NT2/D1 (cell line): ENCODE measurements around the gene PSMD3.

Source experiments
- DNase-seq: peaks from one replicate; pipeline ENCODE4 v3.0.0-alpha.2; 2011; ENCODE audit warnings: low read depth, low spot score
- H3K27me3 ChIP-seq: 2 replicates; pipeline ENCODE4 v1.6.0; 2011; ENCODE audit warnings: mild to moderate bottlenecking; ENCODE audit not compliant: insufficient read length, insufficient read depth
- H3K36me3 ChIP-seq: 2 replicates; pipeline ENCODE4 v1.6.1; 2011; ENCODE audit warnings: mild to moderate bottlenecking, low read length, mixed read lengths; ENCODE audit not compliant: insufficient read depth, insufficient read length
- H3K4me1 ChIP-seq: 2 replicates; pipeline ENCODE4 v1.5.1; 2011; ENCODE audit not compliant: insufficient read depth, insufficient read length
- H3K4me3 ChIP-seq: 2 replicates; pipeline ENCODE4 v1.5.1; 2011; ENCODE audit warnings: low read depth; ENCODE audit not compliant: insufficient read length
- H3K9ac ChIP-seq: 2 replicates; pipeline ENCODE4 v1.6.0; 2011; ENCODE audit warnings: low read depth; ENCODE audit not compliant: insufficient read length
- H3K9me3 ChIP-seq: 2 replicates; pipeline ENCODE4 v1.5.1; 2011; ENCODE audit warnings: mild to moderate bottlenecking, low read length; ENCODE audit not compliant: insufficient read depth
- SUZ12 ChIP-seq: IDR thresholded peaks from 2 replicates; pipeline ENCODE4 v1.6.1; 2011; ENCODE audit not compliant: insufficient read length, insufficient read depth; ENCODE audit errors: extremely low read depth
- YY1 ChIP-seq: IDR thresholded peaks from 2 replicates; pipeline ENCODE4 v1.6.1; 2011; ENCODE audit not compliant: insufficient read length, insufficient read depth
- ZNF274 ChIP-seq: IDR thresholded peaks from 2 replicates; pipeline ENCODE4 v1.6.1; 2011; ENCODE audit warnings: mild to moderate bottlenecking, low read depth, low read length

The PSMD3 gene

DNA sequence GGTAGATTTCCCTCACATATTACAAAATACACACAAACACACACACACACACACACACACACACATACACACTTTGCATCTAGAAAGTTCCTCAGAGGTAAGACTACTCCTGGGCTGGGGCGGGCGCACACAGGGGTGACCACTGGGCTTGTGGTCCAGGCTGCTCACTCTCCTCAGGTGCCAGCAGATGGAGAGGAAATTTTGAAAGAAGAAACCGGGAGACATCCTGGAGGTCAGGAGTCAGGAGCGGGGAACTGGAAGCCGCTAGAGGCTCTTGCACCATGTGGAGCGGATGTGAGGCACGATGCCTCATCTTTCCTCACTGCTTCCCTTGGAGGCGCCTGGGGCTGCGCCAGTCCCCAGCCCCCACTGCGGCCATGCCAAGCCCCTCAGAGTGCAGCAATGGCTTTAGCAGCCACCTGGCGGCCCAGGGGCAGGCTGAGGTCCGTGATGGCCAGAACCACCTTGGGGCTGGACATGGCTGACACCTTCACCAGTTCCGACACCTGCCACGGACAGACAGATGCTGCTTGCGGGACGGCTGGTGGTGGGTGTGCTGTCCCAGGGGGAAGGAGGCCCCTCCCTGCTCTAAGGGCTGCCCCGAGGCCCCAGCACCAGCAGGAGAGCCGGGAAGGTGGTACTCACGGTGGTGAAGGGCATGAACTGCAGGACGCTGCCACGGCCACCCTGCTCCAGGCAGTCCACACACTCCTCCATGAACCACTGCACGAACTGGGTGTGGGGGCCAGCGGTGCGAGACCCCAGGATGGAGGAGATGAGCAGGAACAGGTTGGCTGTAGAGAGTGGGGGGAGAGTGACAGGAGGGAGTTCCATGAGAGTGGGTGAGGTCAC, 38.8 kb downstream of the PSMD3 start:
- Histone ChIP-seq H3K9ac (peak overlapping the region; percentile 17), H3K9me3 (no peaks in the 10 kb centered on the region), H3K4me1 (peaks cover 53% of the 10 kb centered on the region), H3K27me3 (peaks cover 1% of the 10 kb centered on the region), H3K4me3 (no peak overlapping the region), H3K36me3 (peaks cover 59% of the 10 kb centered on the region)
- DNase-seq: no peak
- TF ChIP-seq SUZ12 (no peak), ZNF274 (no peak), YY1 (no peak)

DNA sequence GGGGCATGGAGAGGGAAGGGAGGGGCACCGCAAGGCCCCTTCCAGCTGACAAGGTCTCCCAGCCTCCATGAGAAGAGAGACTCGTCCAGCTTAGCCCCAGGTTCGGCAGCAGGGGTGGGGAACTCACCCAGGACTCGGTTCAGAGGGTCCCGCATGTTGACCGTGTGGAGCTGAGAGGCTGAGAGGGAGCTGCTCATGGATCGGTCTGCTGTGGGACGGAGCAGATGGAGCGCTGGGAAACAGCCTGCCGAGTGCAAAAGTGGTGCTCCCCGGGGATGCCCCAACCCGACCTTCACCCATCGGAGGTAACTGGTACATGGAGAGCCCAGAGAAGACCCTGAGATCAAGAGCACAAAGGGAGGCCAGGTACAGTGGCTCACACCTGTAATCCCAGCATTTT, 39.5 kb downstream of the PSMD3 start:
- no peak overlapping the region for H3K9ac ChIP-seq
- no peak overlapping the region for H3K4me3 ChIP-seq
- peaks cover 65% of the 10 kb centered on the region for H3K36me3 ChIP-seq
- TF ChIP-seq ZNF274: no peak
- no peak for TF ChIP-seq YY1
- TF ChIP-seq SUZ12: no peak
- DNase-seq: no peak
- no peaks in the 10 kb centered on the region for H3K27me3 ChIP-seq
- no peaks in the 10 kb centered on the region for H3K9me3 ChIP-seq
- peaks cover 51% of the 10 kb centered on the region for H3K4me1 ChIP-seq

DNA sequence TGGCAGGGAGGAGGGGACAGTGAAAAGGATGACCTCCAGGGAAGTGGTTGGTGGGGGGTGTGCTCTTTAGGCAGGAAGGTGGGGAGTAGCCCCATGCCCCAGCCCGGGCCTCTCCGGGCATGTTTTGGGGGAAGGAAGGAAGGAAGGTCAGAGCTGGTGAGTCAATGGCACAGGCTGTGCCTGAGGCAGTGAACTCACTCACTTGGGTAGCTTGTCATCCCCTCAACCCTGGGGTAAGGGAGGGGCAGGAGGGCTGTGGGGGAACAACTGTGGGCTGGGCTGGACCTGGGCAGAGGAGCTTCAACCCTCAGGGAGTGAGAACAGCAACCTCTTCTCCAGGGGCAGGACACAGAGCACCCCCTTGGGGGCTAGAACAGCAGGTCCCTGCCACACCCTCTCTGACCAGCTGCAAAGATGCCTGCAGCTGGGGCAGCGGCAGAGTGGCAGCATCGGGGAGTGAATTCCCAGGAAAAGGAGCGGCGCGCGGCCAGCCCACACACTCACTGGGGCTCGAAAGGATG, 40.9 kb downstream of the PSMD3 start:
- TF ChIP-seq YY1 (no peak), SUZ12 (no peak), ZNF274 (no peak)
- Histone ChIP-seq H3K9ac (no peak overlapping the region), H3K27me3 (no peaks in the 10 kb centered on the region), H3K9me3 (no peaks in the 10 kb centered on the region), H3K36me3 (peaks cover 78% of the 10 kb centered on the region), H3K4me1 (peaks cover 45% of the 10 kb centered on the region), H3K4me3 (no peak overlapping the region)
- no peak for DNase-seq

DNA sequence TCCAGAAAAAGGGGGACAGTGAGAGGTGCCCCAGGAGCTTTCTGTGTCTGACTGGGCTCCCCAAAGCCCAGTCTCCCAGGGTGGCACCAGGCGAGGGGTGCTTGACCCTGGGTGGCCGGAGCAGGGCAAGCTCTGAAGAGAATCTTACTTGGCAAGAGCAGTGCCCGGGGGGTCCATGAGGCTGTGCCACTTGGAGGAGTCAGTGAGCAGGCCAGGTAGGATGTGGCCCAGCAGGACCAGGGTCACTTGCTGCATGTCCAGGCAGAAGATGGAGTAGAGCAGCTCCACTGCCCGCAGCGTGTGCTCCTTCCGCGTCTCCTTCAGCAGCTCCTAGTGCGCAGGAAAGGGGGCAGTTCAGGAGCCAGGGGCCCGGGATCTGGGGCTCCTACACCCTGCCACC, 41.9 kb downstream of the PSMD3 start:
- Histone ChIP-seq H3K9me3 (no peaks in the 10 kb centered on the region), H3K27me3 (no peaks in the 10 kb centered on the region), H3K9ac (no peak overlapping the region), H3K36me3 (peaks cover 84% of the 10 kb centered on the region), H3K4me3 (no peak overlapping the region), H3K4me1 (peaks cover 47% of the 10 kb centered on the region)
- TF ChIP-seq YY1: no peak
- TF ChIP-seq SUZ12: no peak
- no peak for TF ChIP-seq ZNF274
- DNase-seq: no peak

DNA sequence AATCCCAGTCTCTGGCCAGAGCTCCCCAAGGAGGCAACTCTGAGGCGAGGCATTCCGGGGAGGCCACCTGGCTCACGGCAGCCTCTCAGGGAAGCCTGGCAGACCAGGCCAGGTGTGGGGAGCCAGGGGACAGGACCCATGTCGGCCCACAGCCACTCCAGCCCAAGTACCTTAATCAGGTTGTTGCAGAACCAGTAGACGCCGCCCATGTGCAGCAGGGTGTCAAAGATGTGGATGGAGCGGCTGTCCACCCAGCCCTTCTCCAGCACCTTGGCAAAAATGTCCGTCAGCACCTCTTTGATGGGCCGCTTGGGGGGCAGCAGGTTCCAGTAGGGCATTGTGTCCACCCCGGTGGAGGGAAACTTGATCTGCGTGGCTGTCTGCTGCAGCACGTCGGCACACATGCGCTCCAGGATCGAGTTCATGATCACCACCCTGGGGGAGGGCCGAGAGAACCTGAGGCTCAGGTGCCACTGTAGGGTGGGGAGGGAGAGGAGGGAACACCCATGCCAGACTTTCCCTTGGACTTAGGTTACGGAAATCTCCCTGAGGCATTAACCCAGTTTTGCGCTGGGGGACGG, 42.4 kb downstream of the PSMD3 start:
- Histone ChIP-seq H3K4me3 (no peak overlapping the region), H3K4me1 (peaks cover 44% of the 10 kb centered on the region), H3K27me3 (no peaks in the 10 kb centered on the region), H3K9ac (peak overlapping the region; percentile 13), H3K36me3 (peaks cover 83% of the 10 kb centered on the region), H3K9me3 (no peaks in the 10 kb centered on the region)
- DNase-seq: no peak
- TF ChIP-seq YY1: no peak
- no peak for TF ChIP-seq ZNF274
- no peak for TF ChIP-seq SUZ12

DNA sequence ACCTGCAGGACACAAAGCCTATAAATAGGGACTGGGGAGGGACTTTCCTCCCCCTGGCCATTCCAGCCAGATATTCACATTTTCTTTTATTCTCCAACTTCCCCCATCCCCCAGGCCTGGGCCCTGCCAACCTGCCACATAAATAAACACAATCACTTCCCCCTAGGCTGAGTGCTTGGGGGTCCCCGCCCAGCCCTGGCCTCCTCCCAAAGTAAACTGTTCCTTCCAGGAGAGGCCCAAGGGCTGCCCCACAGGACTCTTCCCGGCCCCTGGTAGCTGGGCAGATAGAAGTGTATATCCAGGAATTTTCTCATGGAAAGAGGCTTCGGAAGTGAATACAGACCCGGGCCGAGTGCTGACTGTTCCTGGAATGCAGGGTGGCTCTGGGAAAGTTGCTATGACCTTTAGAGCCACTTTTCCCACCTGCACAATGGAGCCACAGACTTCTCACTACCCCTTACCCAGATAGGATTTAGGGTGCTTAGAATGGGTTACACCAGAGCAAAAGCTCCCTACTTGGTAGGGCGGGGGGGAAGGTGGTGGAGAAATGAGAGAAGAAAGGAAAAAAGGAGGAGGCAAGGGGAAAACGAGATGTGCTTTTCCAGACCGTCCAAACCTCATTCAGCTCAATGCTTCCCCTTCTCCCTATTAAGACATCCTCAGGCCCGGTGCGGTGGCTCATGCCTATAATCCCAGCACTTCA, 43.1 kb downstream of the PSMD3 start:
- Histone ChIP-seq H3K36me3 (peaks cover 83% of the 10 kb centered on the region), H3K9me3 (no peaks in the 10 kb centered on the region), H3K27me3 (no peaks in the 10 kb centered on the region), H3K9ac (peak overlapping the region; percentile 13), H3K4me3 (no peak overlapping the region), H3K4me1 (peaks cover 41% of the 10 kb centered on the region)
- TF ChIP-seq ZNF274 (no peak), SUZ12 (no peak), YY1 (no peak)
- DNase-seq: no peak

DNA sequence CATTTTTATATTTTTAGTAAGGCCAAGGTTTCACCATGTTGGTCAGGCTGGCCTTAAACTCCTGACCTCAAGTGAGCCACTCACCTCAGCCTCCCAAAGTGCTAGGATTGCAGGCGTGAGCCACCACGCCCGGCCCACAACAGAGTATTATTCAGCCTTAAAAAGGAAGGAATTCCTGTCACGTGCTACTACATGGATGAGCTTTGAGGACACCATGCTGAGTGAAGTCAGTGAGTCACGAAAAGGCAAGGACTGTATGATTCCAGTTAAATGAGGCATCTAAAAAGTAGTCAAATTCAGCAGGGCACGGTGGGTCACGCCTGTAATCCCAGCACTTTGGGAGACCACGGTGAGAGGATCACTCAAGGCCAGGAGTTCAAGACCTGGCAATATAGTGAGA, 44.3 kb downstream of the PSMD3 start:
- Histone ChIP-seq H3K27me3 (no peaks in the 10 kb centered on the region), H3K4me1 (peaks cover 30% of the 10 kb centered on the region), H3K9ac (no peak overlapping the region), H3K4me3 (no peak overlapping the region), H3K9me3 (no peaks in the 10 kb centered on the region), H3K36me3 (peaks cover 84% of the 10 kb centered on the region)
- no peak for DNase-seq
- TF ChIP-seq SUZ12: no peak
- TF ChIP-seq ZNF274: no peak
- TF ChIP-seq YY1: no peak
